HFFc6 (cell line): ENCODE measurements around the gene SERPINB5. TPM values are rescaled to one million over a fixed set of nuclear protein-coding genes. Genes with fewer than 3 reads are reported as not detected.
"Not testable (repeated sequence)": the region's sequence is repeated elsewhere in the genome, so short reads cannot be mapped to it uniquely, and the experiment has no call there.

ENCODE experiments used
- DNase-seq: peaks from one replicate; pipeline ENCODE4 v3.0.0-alpha.2; 2018
- H3K27ac Mint-ChIP-seq: 2 replicates; pipeline ENCODE4 v1.8.0; 2020; ENCODE audit warnings: mild to moderate bottlenecking, mixed read lengths
- H3K27me3 Mint-ChIP-seq: 2 replicates; pipeline ENCODE4 v1.8.0; 2021; ENCODE audit warnings: mild to moderate bottlenecking, moderate library complexity, mixed read lengths; ENCODE audit not compliant: insufficient read depth
- H3K36me3 Mint-ChIP-seq: 2 replicates; pipeline ENCODE4 v1.8.0; 2021; ENCODE audit warnings: low read depth, mixed read lengths
- H3K4me1 Mint-ChIP-seq: 2 replicates; pipeline ENCODE4 v1.8.0; 2020; ENCODE audit warnings: low read depth, mixed read lengths
- H3K4me3 Mint-ChIP-seq: 2 replicates; pipeline ENCODE4 v1.8.0; 2020; ENCODE audit warnings: mild to moderate bottlenecking, moderate library complexity, mixed read lengths
- H3K9me3 Mint-ChIP-seq: 2 replicates; pipeline ENCODE4 v1.8.0; 2020; ENCODE audit warnings: mild to moderate bottlenecking, mixed read lengths
- total RNA-seq, 6 experiments: library from RNA; stranded (reverse); fragmentation: NEBNext Ultra II Directional; extraction: Animal tissue kit (Norgen Biotek cat#: 25700); gene quantifications; 2 replicates in 1 of 6; 3 replicates in 5 of 6; pipeline ENCODE4 v1.2.3, GENCODE V29; 2021
- TF ChIP-seq, protein P1 (sequence below): fragments of 200-600 bp; sonication (generic); IDR thresholded peaks from 2 replicates; pipeline ENCODE4 v1.5.0; 2021; ENCODE audit warnings: antibody characterized with exemption, mild to moderate bottlenecking

SERPINB5 gene
- total RNA-seq, 6 experiments from 2014 or later: not detected

DNA sequence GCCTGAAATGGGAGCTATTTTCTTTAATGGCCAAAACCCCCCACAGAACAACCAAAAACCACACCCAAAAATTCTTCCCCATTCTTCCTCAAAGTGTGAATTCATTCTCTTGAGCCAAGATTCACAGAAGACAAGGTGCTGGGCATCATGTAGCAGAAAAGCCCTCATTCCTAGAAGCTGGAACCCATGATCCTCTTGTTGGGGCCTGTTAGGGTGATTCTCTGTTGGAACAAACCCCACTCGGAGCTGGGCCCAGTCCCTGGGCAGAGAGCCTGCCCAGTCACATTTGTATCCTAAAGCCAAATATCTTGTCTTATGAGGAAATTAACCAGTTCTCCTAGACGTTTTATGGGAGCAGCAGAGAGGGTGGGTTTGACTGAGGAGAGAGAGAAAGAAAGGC, 31.7 kb upstream of the SERPINB5 start:
- DNase-seq: no peak
- Mint-ChIP-seq H3K4me1 (peaks cover 29% of the 10 kb centered on the region), H3K27ac (no peak overlapping the region), H3K27me3 (peaks cover 4% of the 10 kb centered on the region), H3K9me3 (no peaks in the 10 kb centered on the region), H3K4me3 (no peak overlapping the region), H3K36me3 (no peaks in the 10 kb centered on the region)
- TF ChIP-seq, protein P1, sequence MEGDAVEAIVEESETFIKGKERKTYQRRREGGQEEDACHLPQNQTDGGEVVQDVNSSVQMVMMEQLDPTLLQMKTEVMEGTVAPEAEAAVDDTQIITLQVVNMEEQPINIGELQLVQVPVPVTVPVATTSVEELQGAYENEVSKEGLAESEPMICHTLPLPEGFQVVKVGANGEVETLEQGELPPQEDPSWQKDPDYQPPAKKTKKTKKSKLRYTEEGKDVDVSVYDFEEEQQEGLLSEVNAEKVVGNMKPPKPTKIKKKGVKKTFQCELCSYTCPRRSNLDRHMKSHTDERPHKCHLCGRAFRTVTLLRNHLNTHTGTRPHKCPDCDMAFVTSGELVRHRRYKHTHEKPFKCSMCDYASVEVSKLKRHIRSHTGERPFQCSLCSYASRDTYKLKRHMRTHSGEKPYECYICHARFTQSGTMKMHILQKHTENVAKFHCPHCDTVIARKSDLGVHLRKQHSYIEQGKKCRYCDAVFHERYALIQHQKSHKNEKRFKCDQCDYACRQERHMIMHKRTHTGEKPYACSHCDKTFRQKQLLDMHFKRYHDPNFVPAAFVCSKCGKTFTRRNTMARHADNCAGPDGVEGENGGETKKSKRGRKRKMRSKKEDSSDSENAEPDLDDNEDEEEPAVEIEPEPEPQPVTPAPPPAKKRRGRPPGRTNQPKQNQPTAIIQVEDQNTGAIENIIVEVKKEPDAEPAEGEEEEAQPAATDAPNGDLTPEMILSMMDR: no peak

DNA sequence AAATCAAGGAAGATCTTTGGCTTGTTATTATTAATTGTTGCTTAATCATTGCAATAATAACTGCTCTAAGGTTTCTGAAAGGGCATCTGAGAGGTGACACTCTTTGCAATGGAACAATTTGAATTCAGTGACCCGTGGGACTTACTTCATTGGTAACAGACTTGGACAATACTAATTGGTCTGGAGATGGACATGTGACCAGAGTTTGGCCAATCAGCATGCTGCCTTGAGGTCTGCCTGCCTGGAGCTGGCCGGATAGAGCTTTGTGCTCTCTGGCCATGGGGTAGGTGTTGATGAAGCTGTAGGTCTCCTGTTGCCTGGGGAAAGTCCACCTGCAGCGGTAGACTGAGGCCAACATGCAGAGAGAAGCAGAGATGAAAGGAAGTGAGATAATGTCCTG, 30.5 kb upstream of the SERPINB5 start:
- Mint-ChIP-seq H3K4me1 (peaks cover 22% of the 10 kb centered on the region), H3K27ac (no peak overlapping the region), H3K4me3 (no peak overlapping the region), H3K27me3 (peaks cover under 1% of the 10 kb centered on the region), H3K9me3 (no peaks in the 10 kb centered on the region), H3K36me3 (no peaks in the 10 kb centered on the region)
- DNase-seq: no peak
- TF ChIP-seq, protein P1: no peak

DNA sequence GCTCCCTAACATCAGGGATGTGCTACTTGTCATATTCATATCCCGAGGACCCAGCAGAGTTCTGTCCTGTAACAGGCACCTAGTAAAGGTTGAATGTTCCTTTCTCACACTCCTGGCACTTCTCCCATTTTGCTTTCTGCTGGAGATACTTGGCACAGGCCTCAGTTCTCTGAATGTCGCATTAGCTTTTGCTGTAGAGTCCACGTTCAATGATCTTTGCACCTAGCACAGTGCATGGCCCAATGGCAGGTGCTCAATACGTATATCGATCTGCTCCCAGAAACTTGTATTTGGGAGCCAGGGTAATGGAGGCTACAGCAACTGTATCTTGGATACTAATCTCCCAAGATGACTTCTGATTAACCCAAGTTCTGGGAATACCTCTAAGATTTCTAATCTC, 29.7 kb upstream of the SERPINB5 start:
- no peak overlapping the region for H3K27ac Mint-ChIP-seq
- H3K4me3 Mint-ChIP-seq: no peak overlapping the region
- H3K27me3 Mint-ChIP-seq: peaks cover 4% of the 10 kb centered on the region
- no peak for DNase-seq
- peaks cover 30% of the 10 kb centered on the region for H3K4me1 Mint-ChIP-seq
- TF ChIP-seq, protein P1: no peak
- H3K9me3 Mint-ChIP-seq: no peaks in the 10 kb centered on the region
- H3K36me3 Mint-ChIP-seq: no peaks in the 10 kb centered on the region

DNA sequence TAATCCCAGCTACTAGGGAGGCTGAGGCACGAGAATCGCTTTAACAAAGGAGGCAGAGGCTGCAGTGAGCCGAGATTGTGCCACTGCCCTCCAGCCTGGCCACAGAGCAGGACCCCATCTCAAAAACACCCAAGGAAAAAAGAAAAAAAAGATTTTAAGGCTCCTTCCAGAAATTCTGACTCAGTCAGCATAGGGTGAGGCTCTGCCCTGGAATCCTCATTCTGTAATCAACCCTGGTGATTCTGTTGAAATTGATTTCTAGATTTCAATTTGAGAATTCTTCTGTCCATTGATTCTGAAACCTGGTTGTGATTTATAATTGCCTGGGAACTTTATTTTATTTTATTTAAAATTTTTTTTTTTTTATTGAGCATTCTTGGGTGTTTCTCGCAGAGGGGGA, 27.3 kb upstream of the SERPINB5 start:
- no peak for DNase-seq
- peaks cover 4% of the 10 kb centered on the region for H3K27me3 Mint-ChIP-seq
- H3K4me3 Mint-ChIP-seq: no peak overlapping the region

DNA sequence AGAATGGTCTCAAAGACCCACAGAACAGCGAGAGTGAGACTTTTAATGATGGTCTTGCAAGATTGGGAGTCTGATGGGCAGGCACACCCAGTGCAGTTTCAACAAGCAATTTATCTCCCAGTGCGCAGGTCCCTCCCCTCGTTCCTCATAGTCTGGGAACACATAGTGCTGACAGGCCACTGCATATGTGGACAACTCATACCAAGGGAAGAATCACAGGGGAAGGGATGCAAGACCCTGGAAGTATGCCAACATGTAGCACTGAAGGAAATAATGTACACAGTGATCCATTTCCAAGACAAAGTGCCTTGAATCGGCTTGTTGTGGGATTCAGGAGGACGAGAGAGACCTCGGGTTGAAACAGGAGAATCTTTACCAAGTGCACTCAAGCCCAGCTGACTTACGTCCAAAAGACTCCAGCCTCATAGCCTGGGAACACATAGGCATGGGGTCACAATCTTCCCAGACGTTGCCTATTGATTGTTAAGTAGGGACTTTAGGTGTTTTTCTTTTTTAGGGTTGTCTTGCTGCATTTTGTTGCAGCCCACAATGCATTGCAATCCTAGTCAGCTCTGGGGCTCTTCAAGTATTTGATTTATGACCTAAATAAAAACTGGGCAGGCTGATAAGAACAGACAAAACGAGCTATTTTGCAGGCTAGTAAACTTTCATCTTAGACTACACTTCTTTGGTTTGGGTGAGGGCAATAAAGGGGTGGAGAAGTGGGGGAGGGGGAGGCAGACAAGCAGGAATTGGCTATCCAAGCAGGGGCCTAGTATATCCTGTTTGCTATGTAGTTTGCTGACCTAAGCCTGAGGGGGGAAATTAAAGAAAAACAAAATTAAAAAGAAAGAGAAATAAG, 24.7 kb upstream of the SERPINB5 start:
- peak overlapping the region; percentile 47 for H3K4me3 Mint-ChIP-seq
- no peaks in the 10 kb centered on the region for H3K9me3 Mint-ChIP-seq
- TF ChIP-seq, protein P1: no peak
- H3K36me3 Mint-ChIP-seq: peaks cover 7% of the 10 kb centered on the region
- DNase-seq: peak; percentile 33
- H3K27me3 Mint-ChIP-seq: peaks cover 7% of the 10 kb centered on the region
- peaks cover 50% of the 10 kb centered on the region for H3K4me1 Mint-ChIP-seq
- H3K27ac Mint-ChIP-seq: peak overlapping the region; percentile 69

More for the DNA sequence above, 27.3 kb upstream of the SERPINB5 start:
- TF ChIP-seq, protein P1: no peak
- no peaks in the 10 kb centered on the region for H3K36me3 Mint-ChIP-seq
- no peak overlapping the region for H3K27ac Mint-ChIP-seq
- H3K9me3 Mint-ChIP-seq: no peaks in the 10 kb centered on the region
- H3K4me1 Mint-ChIP-seq: peaks cover 45% of the 10 kb centered on the region

DNA sequence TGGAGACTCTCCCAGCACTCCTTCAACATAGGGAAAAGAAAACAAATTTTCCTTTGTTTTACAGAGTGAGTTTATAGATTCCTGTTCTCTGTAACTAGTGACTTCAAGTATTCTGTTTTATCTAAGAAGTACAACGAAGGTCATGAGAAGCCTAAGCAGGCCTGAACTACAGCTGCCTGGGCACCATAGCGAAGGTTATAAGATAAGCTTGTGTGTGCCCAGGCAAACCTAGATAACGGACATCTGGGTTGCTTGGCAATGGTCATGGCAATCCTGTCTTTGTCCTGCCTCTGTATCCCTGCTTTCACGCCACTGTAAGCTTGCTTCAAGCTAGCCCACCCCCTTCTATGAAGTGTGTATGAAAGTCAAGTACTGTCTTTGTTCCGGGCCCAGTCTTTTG, 24.0 kb upstream of the SERPINB5 start:
- Mint-ChIP-seq H3K4me1 (peaks cover 50% of the 10 kb centered on the region), H3K27ac (peak overlapping the region; percentile 69)
- not testable (repeated sequence) for H3K36me3 Mint-ChIP-seq, H3K9me3 Mint-ChIP-seq, H3K27me3 Mint-ChIP-seq, H3K4me3 Mint-ChIP-seq, DNase-seq
